ENCODE measurements around the gene RPS6KA5.
A peak's percentile ranks its signal among the peaks of the same experiment; 100 is the strongest.
"Not testable (repeated sequence)": the region's sequence is repeated elsewhere in the genome, so short reads cannot be mapped to it uniquely, and the experiment has no call there.

The RPS6KA5 gene

DNA sequence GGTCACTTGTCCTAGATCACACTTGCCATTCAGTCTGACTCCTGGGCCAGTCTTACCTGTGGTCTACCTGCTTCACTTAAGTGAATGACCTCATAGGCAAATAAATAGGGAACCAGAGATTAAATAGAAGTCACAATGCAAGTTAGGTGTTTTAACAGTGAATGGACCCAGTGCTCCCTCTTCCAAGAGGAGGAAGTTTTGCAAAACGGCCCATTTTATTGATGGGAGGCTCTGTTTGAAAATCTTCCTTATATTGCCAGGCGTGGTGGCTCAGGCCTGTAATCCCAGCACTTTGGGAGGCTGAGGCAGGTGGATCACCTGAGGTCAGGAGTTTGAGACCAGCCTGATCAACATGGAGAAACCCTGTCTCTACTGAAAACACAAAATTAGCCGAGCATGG, 79.8 kb downstream of the RPS6KA5 start:
- DNase-seq = not testable (repeated sequence)

DNA sequence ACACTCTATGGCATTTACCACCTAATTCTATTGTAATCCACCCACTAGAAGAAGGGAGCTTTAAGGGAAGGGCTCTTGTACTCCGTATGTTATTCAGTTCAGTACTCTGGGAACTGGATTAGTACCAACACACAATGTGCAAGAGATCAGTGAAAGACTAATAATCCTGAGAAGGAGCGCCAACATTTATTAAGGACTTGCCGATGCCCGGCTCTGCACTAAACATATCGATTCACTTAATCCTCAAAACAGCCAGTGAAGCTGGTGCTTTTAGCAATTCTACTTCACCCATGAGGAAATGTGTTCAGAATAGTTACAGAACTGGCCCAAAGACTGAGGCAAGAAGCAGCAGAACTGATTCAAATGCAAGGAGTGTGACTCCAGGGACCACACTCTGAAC, 80.9 kb downstream of the RPS6KA5 start:
- DNase-seq = no peak

DNA sequence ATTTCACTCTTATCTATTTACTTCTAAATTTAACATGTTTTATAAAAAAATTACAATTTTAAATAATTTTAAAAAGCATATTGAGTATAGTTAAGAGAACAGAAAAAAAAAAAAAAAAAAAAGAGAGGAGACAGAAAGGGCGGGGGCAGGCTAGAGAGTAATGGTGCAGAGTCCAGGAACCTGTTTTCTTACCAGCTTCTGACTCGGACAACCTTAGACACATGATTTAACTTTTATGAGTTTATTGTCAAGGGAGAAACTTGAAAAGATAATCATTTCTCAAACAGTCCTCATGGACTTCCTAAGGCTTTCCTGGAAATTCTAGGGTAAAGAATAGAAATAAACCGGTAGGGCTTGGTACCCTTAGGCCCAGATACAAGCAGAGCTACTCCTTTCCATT, 84.3 kb downstream of the RPS6KA5 start:
- DNase-seq = no peak

DNA sequence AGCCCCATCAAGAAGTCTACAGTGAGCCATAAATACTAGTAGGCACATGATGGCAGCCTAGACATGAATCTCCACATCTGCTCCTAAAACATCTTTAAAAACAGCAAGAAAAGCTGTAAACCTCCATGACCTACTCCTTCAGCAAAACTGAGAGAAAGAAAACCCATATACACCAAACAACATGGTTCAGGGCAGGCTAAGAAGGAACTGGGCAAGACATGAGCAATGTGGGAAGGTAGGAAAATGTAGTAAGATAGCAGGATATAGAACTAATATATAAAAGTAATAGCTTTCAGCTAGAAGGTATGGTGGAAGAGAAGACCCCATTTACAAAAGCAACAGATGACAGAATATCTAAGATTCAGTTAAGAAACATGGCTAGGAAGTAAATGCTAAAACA, 88.8 kb downstream of the RPS6KA5 start:
- DNase-seq = no peak

DNA sequence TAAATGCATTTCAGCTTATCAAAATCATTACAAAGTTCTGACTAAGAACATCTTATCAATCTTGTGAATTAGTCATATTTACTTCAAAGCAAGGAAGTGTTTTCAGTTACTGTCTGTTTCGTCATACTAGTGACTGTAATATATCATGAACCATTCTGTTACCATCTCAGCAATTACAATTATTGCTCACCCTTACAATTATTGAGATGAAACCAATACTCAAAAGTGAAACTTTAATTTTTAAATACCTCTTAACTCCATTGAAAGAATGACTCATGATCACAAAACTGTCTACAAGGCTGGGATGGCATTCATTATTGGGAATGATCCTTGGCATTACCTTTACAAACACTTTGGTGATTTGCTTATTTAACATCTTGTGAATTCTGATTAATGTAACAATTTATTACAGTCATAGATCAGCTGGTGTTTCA, 90.3 kb downstream of the RPS6KA5 start:
- peak; percentile 42 for DNase-seq

DNA sequence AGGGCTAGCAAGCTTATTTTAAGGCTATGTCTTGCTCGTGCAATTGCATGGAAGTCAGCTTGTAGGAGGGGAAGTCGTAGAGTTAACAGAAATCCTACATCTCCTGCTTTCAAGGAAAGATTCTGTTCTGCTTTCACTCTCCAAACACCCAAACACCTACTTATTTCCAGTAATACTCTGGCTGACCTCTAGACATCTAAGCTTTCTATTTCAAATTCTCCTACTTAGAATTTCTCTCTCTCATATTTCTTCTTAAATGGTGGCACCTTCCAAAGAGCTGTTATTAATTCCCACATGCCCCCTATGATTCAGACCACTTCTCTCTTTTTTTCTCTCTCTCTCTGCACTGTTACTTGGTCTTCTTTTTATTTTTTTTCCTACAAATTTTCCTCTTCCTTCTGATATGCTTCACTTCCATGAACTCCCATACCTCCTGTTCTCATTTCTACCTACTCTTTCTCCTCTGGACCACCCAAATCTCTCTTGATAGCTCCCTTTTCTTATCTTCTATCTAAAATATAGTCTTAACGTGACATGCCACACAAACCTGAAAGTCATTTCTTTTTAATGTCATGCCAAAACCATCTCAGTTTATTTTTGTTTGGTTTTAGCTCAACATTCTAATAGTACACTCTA, 90.8 kb downstream of the RPS6KA5 start:
- DNase-seq = no peak

DNA sequence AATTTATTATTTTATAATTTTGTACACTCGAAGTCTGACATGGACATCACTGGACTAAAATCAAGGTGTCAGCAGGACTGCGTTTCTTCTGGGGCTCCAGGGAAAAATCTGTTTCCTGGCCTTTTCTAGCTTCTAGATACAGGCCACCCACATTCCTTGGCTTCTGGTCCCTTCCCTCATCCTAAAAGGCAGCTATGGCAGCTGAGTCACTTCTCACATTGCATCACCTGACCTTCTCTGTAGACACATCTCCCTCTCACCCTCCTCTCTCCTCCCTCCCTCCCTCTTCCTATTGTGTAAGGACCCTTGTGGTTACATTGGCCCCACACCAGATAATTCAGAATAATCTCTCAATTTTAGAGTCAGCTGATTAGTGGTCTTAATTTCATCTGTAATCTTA, 92.4 kb downstream of the RPS6KA5 start:
- DNase-seq = no peak

DNA sequence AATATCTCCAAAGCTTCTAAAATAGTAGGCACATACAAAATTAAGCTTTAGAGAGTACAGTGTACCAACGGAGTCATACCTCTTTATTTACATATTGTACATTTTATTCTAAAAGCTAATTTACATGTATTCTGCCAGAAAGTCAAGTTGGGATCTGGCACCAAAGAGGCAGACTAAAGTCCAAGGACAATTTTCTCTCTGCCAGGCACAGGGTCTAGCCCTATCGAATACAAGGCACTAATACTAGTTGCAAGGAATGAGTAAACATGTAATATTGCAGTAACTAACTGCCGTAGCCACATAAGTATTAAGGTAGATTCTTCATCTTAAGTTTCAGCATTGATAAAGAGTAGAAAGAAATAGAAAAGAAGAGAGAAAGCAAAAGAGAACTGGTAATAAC, 93.9 kb downstream of the RPS6KA5 start:
- DNase-seq = no peak

DNA sequence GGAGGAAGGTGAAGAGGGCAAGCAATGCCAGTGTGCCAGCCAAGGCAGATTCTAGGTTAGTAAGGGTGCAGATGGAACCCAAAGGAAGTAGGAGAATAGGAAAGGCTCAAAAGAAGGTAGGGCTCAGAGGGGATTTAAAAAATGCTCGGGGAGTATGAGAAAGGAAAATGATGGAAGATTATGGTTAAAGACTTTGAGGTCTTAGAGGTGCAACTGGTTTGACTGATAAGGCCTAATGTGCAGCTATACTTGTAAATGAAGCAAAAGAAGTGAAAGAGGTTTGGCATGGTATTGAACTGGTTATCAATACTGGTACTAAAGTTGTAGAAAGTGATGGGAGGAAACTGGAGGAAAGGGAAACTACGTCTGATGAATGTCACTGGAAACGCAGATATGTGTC, 94.7 kb downstream of the RPS6KA5 start:
- no peak for DNase-seq

DNA sequence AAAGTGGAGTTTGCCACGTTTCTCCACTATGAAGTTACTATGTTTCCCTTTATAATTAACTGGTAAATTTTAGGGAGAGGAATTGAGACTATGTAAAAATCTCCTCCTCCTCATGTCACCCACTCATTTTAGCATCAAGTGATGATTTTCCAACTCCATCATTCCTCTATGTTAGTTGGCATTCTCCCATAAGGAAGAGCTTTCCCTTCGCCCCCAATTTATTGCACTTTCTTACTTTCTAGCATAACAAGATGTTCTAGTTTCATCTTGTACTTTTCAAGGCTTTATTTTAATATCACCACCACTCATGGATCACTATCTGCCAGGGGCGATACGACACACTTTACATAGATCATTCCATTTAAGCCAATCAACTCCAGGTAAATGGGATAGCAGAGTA, 97.1 kb downstream of the RPS6KA5 start:
- DNase-seq = no peak

DNA sequence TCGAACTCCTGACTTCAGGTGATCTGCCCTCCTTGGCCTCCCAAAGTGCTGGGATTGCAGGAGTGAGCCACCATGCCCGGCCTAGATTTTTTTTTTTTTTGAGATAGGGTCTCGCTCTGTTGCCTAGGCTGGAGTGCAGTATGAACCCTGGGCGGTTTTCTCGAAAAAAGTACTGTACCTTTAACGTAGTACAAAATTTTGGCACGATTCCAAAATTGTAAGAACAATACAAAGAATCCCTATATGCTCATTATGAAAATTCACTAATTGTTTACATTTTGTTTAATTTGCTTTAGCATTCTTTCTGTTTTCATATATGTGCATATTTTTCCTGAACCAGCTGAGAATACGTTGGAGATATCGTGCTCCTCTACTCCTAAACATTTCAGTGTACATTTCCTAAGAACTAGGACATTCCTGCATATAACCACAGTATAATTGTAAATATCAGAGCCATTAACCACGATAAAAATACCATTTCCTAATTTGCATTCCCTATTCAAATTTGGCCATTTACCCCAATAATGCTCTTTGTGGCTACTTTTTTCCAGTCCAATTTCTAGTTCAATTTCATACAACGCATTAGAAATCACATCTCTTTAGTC, 97.8 kb downstream of the RPS6KA5 start:
- no peak for DNase-seq

DNA sequence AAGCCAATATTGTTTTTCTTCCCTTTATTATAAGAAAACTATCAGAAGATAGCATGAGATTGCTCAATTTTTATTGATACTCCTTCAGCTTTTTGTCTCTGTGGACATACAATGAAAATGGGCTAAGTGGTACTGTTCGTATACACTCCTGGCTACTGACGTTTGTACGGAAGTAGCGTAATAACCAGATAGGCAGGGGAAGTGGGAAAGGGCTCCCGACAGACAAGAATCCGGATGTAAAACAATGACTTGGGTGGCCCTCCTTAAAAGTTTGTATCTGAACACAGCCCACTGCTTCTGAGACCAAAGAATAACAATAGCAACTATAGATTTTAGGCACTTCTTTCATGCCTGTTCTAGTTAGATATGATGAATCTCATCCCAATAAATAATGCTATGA, 99.6 kb downstream of the RPS6KA5 start:
- no peak for DNase-seq

DNA sequence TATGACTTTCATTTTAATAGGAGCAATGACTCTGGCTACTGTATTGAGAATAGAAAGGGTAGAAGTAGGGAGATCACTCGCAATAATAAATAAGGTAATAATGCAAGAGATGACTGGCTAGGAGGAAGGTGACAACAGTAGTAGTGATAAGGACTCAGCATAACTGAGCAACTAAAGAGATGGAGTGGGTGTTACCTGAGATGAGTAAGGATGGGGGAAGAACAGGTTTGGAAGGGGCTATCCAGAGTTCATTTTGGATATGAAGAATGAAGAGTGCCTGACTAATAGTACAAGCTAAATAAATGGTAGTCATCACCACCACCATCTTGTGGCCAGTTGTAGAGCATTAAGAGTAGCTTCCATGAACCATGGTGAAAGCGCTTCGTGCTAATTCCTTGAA, 101.1 kb downstream of the RPS6KA5 start:
- no peak for DNase-seq

DNA sequence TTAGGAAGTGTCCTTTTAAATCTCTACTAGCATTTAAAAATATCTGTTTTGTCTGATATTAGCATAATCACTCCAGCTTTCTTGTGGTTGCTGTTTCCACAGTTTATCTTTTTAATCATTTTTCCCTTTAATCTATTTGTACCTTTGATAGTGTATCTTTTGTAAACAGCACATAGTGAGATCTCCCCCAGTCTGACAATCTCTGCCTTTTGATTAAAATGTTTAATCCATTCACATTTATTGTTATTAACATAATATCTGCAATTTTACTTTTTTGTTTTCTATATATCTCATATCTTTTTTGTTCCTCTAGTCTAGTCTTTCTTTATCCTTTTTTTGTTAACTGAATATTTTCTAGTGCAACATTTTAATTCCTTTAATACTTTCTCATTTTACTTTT, 104.2 kb downstream of the RPS6KA5 start:
- no peak for DNase-seq

DNA sequence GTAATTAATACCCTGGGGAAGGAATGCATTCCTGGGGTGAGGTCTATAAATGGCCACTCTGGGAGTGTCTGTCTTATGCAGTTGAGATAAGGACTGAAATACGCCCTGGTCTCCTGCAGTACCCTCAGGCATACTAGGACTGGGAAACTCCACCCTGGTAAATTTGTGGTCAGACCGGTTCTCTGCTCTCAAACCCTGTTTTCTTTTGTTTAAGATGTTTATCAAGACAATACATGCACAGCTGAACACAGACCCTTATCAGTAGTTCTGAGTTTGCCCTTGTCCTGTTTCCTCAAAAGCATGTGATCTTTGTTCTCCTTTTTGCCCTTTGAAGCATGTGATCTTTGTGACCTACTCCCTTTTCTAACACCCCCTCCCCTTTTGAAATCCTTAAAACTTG, 106.8 kb downstream of the RPS6KA5 start:
- DNase-seq = not testable (repeated sequence)

DNA sequence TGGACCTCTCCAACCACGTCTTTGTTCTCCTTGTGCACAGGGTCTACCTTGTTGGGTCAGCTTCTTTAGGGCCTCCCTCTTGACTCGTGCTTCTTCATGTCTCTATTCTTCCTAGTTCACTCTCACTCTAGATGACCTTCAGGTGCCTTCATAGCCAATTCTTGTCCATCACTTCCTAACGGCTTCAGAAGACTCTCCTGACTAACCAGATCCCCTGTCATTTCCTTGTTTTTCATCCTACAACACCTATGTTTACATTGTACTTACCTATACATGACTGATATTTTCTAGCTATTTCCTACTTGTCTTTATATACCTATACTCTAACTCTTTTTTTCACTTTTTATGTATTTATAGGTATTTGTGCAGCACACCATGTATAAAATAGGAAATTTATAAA, 117.1 kb downstream of the RPS6KA5 start:
- DNase-seq = no peak

DNA sequence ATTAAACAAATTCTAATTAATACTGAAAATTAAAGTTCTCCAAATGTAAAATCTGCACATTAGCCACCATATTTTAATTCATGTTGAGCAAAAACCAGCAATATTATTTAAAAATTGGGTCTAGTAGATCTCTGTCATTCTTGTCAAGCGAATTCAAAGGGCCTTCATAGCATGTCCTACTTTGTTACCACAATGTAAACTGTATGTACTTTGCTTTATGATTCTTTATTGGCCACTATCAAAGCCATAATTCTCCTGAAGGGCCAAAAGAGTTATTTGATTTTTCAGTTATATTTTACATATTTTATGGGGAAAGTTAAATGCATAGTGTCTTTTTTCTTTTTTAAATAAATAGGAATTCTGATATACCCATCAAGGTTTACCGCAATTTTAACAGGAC, 117.9 kb downstream of the RPS6KA5 start:
- no peak for DNase-seq

DNA sequence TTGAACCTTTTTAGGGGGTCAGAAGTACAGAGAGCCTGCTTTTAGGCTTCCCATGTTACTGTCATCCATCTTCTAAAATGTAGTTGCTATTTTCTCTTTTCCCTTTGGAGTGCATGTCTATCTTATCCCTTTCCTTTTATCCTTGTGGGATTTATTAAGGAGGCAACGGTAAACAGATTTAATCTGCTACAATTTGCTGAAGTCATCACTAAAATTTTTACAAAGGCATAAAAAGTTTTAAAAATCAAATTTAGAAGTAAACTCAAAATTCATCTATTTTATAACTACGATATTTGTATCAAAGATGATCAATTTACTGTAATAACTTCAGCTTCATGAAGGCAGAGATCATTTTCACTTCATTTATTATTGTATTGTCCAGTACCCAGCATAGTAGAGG, 118.7 kb downstream of the RPS6KA5 start:
- DNase-seq = no peak

DNA sequence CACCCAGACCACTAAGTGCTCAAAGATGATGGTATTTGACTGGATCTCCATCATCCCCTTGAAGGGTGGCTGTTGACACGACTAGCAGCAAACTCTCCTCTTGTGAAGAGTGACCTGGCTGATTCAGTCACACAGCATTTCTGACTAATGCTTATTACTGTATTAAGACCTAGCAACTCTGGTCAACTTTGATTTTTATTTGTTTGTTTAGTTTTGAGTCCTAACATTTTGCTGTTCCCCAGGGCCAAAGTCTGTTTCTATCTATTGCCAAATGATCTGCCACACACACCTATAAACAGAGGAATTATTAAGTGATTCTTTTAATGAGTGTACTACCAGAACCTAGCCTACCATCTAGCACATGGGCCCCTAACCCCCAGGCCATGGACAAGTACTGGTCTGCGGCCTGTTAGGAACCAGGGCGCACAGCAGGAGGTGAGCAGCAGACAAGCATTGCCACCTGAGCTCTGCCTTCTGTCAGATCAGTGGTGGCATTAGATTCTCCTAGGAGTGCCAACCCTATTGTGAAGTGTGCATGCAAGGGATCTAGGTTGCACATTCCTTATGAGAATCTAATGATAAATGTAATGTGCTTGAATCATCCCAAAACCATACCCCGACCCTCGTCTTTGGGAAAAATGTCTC, 120.0 kb downstream of the RPS6KA5 start:
- DNase-seq = no peak

DNA sequence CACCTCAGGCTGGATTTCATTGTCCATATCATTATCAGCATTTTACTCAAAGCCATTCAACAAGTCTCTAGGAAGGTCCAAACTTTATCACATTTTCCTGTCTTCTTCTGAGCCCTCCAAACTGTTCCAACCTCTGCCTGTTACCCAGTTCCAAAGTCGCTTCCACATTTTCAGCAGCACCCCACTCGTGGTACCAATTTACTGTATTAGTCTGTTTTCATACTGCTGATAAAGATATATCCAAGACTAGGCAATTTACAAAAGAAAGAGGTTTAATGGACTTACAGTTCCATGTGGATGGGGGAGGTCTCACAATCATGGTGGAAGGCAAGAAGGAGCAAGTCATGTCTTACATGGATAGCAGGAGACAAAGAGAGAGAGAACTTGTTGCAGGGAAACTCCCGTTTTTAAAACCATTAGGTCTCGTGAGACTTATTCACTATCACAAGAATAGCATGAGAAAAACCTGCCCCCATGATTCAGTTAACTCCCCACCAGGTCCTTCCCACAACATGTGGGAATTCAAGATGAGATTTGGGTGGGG, 121.1 kb downstream of the RPS6KA5 start:
- not testable (repeated sequence) for DNase-seq

DNA sequence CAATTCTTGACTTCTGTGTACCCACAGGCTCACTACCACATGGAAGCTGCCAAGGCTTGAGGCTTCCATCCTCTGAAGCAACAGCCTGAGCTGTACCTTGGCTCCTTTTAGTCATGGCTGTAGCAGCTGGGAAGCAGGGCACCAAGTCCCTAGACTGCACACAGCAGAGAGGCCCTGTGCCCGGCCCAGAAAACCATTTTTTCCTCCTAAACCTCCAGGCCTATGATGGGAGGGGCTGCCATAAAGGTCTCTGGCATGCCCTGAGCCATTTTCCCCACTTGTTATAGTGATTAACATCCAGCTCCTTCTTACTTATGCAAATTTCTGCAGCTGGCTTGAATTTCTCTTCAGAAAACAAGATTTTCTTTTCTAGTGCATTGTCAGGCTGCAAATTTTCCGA, 121.8 kb downstream of the RPS6KA5 start:
- DNase-seq = no peak

DNA sequence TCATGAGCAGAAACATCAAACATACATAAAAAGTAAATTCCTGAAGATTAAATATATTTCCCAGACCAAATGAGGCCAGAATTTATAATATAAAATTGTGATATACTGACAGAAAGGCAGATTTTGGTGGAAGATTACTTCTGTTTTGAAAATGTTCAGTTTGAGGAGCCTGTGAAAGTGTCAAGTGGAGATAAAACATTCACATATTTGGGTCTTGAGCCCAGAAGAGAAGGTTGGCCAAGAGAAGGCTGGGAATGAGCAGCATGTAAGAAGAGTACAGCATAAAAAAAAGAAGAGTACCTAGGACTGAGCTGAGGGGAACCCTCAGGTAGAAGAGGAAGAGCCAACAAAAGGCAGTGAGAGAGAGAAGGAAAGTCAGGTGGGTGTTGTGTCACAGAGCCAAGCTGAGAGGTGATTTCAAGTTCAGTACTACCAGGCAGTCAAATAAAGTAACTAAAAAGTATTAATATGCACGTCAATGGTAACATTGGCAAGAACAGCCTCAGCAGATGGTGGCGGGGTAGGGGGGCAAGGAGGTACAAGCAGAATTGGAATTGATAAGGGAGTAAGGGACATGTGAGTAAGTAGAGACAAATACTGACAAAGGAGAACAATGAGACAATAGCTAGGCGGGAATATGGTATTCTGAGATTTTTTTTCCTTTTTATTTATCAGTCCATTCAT, 123.5 kb downstream of the RPS6KA5 start:
- DNase-seq = no peak

DNA sequence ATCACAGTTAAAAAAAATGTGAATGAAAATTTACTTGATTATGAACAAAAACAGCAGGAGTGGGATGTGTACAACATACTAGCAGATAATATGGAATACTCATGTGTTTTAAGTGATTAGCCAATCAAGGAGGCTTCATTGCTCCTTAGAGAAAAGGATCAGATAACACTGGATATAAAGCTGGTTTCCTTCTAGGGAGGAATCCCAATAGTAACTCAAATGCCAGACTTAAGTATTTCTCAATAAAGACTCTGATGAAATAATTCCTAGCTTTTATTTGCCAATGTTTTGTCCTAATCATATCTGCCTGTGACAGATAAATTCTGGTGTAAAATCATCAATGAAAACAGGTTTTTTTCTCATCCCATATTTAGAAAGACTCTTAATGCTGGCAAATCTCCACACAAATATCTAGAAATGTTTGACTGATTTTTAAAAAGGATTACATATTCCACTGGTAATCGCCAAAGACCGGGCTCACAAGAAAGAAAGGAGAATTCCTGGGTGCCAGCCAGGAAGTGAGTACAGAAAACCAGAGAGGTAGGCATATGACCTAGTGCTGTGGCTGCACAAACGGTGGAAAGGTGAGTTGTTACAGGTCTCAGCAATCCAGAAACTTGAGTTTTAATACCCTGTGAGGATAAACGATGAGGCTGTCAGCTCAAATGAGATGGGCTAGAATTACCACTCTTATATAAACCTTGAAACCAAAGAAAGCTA, 135.7 kb downstream of the RPS6KA5 start:
- no peak for DNase-seq
